Body of pancreas (tissue), 4 donors: ENCODE data around the gene SYNE1.

Experiments used
- CTCF ChIP-seq, 7 experiments: fragments of 450-650 bp in 4 of 7; fragments of 200-600 bp in 3 of 7; sonication (generic) in 3 of 7; IDR thresholded peaks; one replicate each; pipeline ENCODE4 v1.5.1; 2016 to 2019; ENCODE audit warnings: antibody characterized with exemption in 7 of 7
- POLR2A ChIP-seq, 3 donors: fragments of 450-650 bp; IDR thresholded peaks; one replicate each; pipeline ENCODE4 v1.6.1; 2016; ENCODE audit warnings: antibody characterized with exemption in 3 of 3, mild to moderate bottlenecking in 2 of 3

DNA sequence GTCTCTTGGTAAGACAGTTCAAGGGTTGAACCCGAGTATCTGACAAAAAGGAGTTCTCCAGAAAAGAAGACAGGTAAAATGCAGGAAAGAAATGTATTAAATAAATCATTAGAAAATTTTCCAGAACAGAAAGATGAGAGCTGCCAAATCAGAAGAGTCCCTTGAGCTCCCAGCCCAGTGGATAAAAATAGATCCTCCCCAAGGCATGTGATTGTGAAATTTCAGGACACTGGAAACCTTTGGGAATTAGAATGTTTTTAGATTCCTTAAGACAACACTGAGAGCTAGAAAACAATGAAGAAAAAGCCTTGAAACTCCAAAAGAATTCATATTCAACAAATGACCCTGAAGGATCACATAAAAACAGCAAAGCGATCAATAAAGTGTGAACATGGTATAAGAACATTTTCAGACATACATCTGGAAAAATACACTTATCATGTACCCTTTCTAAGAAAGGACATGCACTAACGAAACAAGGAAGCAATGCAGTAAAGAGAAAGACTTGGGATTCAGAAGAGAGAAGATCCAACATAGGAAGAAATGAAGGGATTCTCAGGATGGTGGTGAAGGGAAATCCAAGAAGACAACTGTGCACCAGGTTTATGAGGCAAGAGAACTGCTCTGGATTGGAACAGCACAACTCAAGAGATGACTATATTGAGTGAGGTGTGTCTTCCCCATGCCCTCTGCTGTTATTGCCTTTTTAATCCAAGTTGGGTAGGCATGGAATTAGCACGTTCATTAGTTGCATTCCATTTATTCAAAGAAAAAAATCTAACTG is 390.4 kb downstream of the SYNE1 start:
- TF ChIP-seq CTCF (IDR thresholded peaks at IDR 0.05) (no peak), POLR2A (IDR thresholded peaks at IDR 0.05) (no peak)
